Spleen (tissue), 7 donors: ENCODE measurements around the gene SGTA.

Experiments used
- CTCF ChIP-seq, 11 experiments: fragments of 200-600 bp in 7 of 11; fragments of 450-650 bp in 4 of 11; sonication (generic) in 4 of 11; IDR thresholded peaks in 8 of 11; conservative IDR thresholded peaks in 3 of 11; 1 replicate in 7 of 11; 2 replicates in 4 of 11; pipeline versions ENCODE4 v1.4.0 to v1.8.0; 2016 to 2021; ENCODE audit warnings: antibody characterized with exemption in 11 of 11, inconsistent platforms in 4 of 11, mild to moderate bottlenecking in 1 of 11
- POLR2A ChIP-seq, 3 donors: fragments of 450-650 bp; IDR thresholded peaks; one replicate each; pipeline ENCODE4 v1.5.1; 2017; ENCODE audit warnings: antibody characterized with exemption in 3 of 3, mild to moderate bottlenecking in 1 of 3
- POLR2AphosphoS5 ChIP-seq, 3 donors: sonication (generic); formaldehyde crosslinking; IDR thresholded peaks; one replicate each; pipeline ENCODE4 v1.5.1; 2017; ENCODE audit warnings: antibody characterized with exemption in 3 of 3
- donor health status: DM: no; HTN: no; CAD: no; lungs with moderate emphysema.
- donor health status: DM: no; HTN: no; CAD: no.
- donor health status: DM: no; HTN: no; CAD: no.

- no peak for TF ChIP-seq POLR2A (IDR thresholded peaks at IDR 0.05)
- no peak for TF ChIP-seq CTCF (IDR thresholded peaks at IDR 0.05 in 8 of 11, conservative IDR thresholded peaks at IDR 0.05 in 3 of 11)
- TF ChIP-seq POLR2AphosphoS5 (IDR thresholded peaks at IDR 0.05) = no peak
These were observed 39.0 kb downstream of the SGTA start for GRCh38 chr19:2744113-2744512.
